K562 (cell line): Measurements from ENCODE around the gene DRD2. TPM values are rescaled to one million over a fixed set of nuclear protein-coding genes. Genes with fewer than 3 reads are reported as not detected.

Source experiments
- ATAC-seq: fragments of 200-7000 bp; cut with Tn5 transposase; 3 replicates; pipeline ENCODE4 v1.9.1; 2020; ENCODE audit warnings: moderate library complexity
- BruUV-seq: library from RNA; stranded (reverse); fragments of 400-500 nt; replicated peaks from 2 replicates; lab custom pipeline; 2021; lab: Mats Ljungman, UMichigan
- CTCF ChIA-PET: fragments of 300-600 bp; formaldehyde crosslinking; extraction: SDS; loops from one replicate; lab custom pipeline; 2021; ENCODE audit warnings: low intra/inter-chr PET ratio; lab: Yijun Ruan, JAX
- POLR2A ChIA-PET: fragments of 300-600, 350-650 bp; sonication (Branson Sonifier 250); formaldehyde crosslinking; extraction: SDS; loops from one replicate; lab custom pipeline; 2021; ENCODE audit warnings: antibody characterized with exemption, inconsistent platforms; lab: Yijun Ruan, JAX
- DNase-seq, 4 experiments: peaks; one replicate each; pipeline versions ENCODE4 v3.0.0 to v3.0.0-alpha.2; 2011 to 2018; ENCODE audit warnings: low spot score in 3 of 4, mixed read lengths in 3 of 4; ENCODE audit errors: extremely low read depth in 1 of 4
- FAIRE-seq: peaks from 2 replicates; lab custom pipeline; 2011; peaks lifted over from hg19 to GRCh38; lab: Jason Lieb, UNC
- H2AFZ ChIP-seq: 2 replicates; pipeline ENCODE4 v1.6.0; 2011; ENCODE audit warnings: low read depth, low read length, control low read depth, inconsistent platforms
- H3K27ac ChIP-seq: fragments of 200-600 bp; 3 replicates; pipeline ENCODE4 v1.8.0; 2011; ENCODE audit warnings: low read depth, mild to moderate bottlenecking, control low read depth, inconsistent platforms, low read length, moderate library complexity, mixed read lengths; ENCODE audit errors: extremely low read depth
- H3K27me3 ChIP-seq, 2 experiments: fragments of 300-600 bp in 1 of 2; 2 replicates in 1 of 2; 3 replicates in 1 of 2; pipeline versions ENCODE4 v1.6.0 to v1.8.0; 2011; ENCODE audit warnings: inconsistent platforms in 2 of 2, low read length in 2 of 2, mild to moderate bottlenecking in 1 of 2, mixed read lengths in 1 of 2, moderate library complexity in 1 of 2; ENCODE audit not compliant: control insufficient read depth in 2 of 2, insufficient read depth in 2 of 2
- H3K36me3 ChIP-seq: fragments of 300-600 bp; 3 replicates; pipeline ENCODE4 v1.8.0; 2011; ENCODE audit warnings: mild to moderate bottlenecking, low read length, inconsistent platforms; ENCODE audit not compliant: control insufficient read depth, insufficient read depth
- H3K4me1 ChIP-seq, 2 experiments: fragments of 200-600 bp in 1 of 2; replicated peaks in 1 of 2; 2 replicates in 1 of 2; 3 replicates in 1 of 2; pipeline versions ENCODE4 v1.5.1 to v1.8.0; 2011; ENCODE audit warnings: inconsistent platforms in 2 of 2, low read length in 2 of 2, mild to moderate bottlenecking in 1 of 2, mixed read lengths in 1 of 2, moderate library complexity in 1 of 2; ENCODE audit not compliant: control insufficient read depth in 2 of 2, insufficient read depth in 2 of 2
- H3K4me2 ChIP-seq: 2 replicates; pipeline ENCODE4 v1.6.1; 2011; ENCODE audit warnings: low read length, control low read depth, inconsistent platforms, mixed read lengths; ENCODE audit not compliant: insufficient read depth
- H3K4me3 ChIP-seq: fragments of 200-600 bp; sonication (generic), shearing (Covaris generic); 2 replicates; pipeline ENCODE4 v1.5.1; 2016; ENCODE audit warnings: control low read depth, inconsistent platforms
- H3K79me2 ChIP-seq: fragments of 200-600 bp; 3 replicates; pipeline ENCODE4 v1.8.0; 2011; ENCODE audit warnings: low read length, inconsistent platforms; ENCODE audit not compliant: control insufficient read depth, insufficient read depth
- H3K9ac ChIP-seq, 2 experiments: 2 replicates each; pipeline versions ENCODE4 v1.6.0 to v1.6.1; 2011; ENCODE audit warnings: low read depth in 2 of 2, low read length in 2 of 2, control low read depth in 1 of 2, inconsistent platforms in 1 of 2, mild to moderate bottlenecking in 1 of 2, mixed read lengths in 1 of 2; ENCODE audit not compliant: insufficient read depth in 1 of 2
- H3K9me1 ChIP-seq: one replicate; pipeline ENCODE4 v1.6.0; 2011; ENCODE audit warnings: inconsistent platforms, mild to moderate bottlenecking, low read length, moderate library complexity; ENCODE audit not compliant: control insufficient read depth, insufficient read depth
- H3K9me3 ChIP-seq: replicated peaks from 2 replicates; pipeline ENCODE4 v1.5.1; 2011; ENCODE audit warnings: low read depth, low read length, inconsistent platforms; ENCODE audit not compliant: control insufficient read depth, insufficient read depth
- H4K20me1 ChIP-seq: replicated peaks from 2 replicates; pipeline ENCODE4 v1.6.1; 2011; ENCODE audit warnings: low read length, inconsistent platforms, mixed read lengths; ENCODE audit not compliant: control insufficient read depth, insufficient read depth
- CAMTA2 ChIP-seq: fragments of 250-450 bp; sonication (Bioruptor Pico); conservative IDR thresholded peaks from 2 replicates; pipeline ENCODE4 v1.5.1; 2022
- CTBP1 ChIP-seq: fragments of 450-650 bp; IDR thresholded peaks from 2 replicates; pipeline ENCODE4 v1.6.1; 2016; ENCODE audit warnings: borderline replicate concordance
- GTF3C2 ChIP-seq: IDR thresholded peaks from 3 replicates; pipeline ENCODE4 v1.6.1; 2011; ENCODE audit warnings: borderline replicate concordance, mild to moderate bottlenecking, moderate library complexity; ENCODE audit not compliant: insufficient read length; ENCODE audit errors: extremely low read depth
- ILK ChIP-seq: fragments of 450-650 bp; IDR thresholded peaks from 2 replicates; pipeline ENCODE4 v1.6.1; 2016; ENCODE audit warnings: missing genetic modification characterization, low read depth, mild to moderate bottlenecking, missing compliant biosample characterization, moderate library complexity, borderline replicate concordance
- LARP7 ChIP-seq: fragments of 450-650 bp; IDR thresholded peaks from 2 replicates; pipeline ENCODE4 v1.6.1; 2016
- NFIX ChIP-seq: fragments of 250-450 bp; sonication (Bioruptor Pico); IDR thresholded peaks from 2 replicates; pipeline ENCODE4 v1.4.0; 2020; ENCODE audit warnings: low read depth, mild to moderate bottlenecking, moderate library complexity
- NR4A1 ChIP-seq, 2 experiments: fragments of 250-450 bp in 1 of 2; fragments of 450-650 bp in 1 of 2; sonication (Bioruptor Pico) in 1 of 2; IDR thresholded peaks; 2 replicates each; pipeline versions ENCODE4 v1.4.0 to v1.6.1; 2016 to 2020; ENCODE audit warnings: mild to moderate bottlenecking in 2 of 2, missing compliant biosample characterization in 1 of 2, missing genetic modification characterization in 1 of 2, moderate library complexity in 1 of 2
- PTBP1 ChIP-seq: fragments of 200-400 bp; formaldehyde crosslinking; IDR thresholded peaks from 2 replicates; pipeline ENCODE4 v1.6.1; 2017; ENCODE audit warnings: low read depth, low read length
- SLC30A9 ChIP-seq: fragments of 250-450 bp; sonication (Bioruptor Pico); IDR thresholded peaks from 2 replicates; pipeline ENCODE4 v1.8.0; 2022; ENCODE audit warnings: mild to moderate bottlenecking, moderate library complexity
- SMARCE1 ChIP-seq: fragments of 450-650 bp; IDR thresholded peaks from 2 replicates; pipeline ENCODE4 v1.7.1; 2016; ENCODE audit warnings: mild to moderate bottlenecking
- TCF7 ChIP-seq: sonication (generic); IDR thresholded peaks from 2 replicates; pipeline ENCODE4 v1.6.1; 2016; ENCODE audit warnings: antibody characterized with exemption, borderline replicate concordance
- TGIF2 ChIP-seq: sonication (generic); formaldehyde crosslinking; IDR thresholded peaks from 2 replicates; pipeline ENCODE4 v1.8.1; 2022; ENCODE audit warnings: mild to moderate bottlenecking, missing genetic modification reagents, moderate library complexity
- YBX1 ChIP-seq: fragments of 450-650 bp; IDR thresholded peaks from 2 replicates; pipeline ENCODE4 v1.7.1; 2016; ENCODE audit warnings: mild to moderate bottlenecking
- ZC3H11A ChIP-seq: IDR thresholded peaks from 2 replicates; pipeline ENCODE4 v1.6.1; 2012; ENCODE audit warnings: low read depth, low read length, improper control_type of control experiment
- ZEB2 ChIP-seq: fragments of 450-650 bp; IDR thresholded peaks from 2 replicates; pipeline ENCODE4 v1.6.1; 2016
- ZNF518B ChIP-seq: fragments of 250-450 bp; sonication (Bioruptor Pico); IDR thresholded peaks from 2 replicates; pipeline ENCODE4 v1.5.0; 2021; ENCODE audit warnings: mild to moderate bottlenecking, moderate library complexity
- WGBS: fragments of 100-300 bp; shearing (Covaris generic); methylation state at CpG from one replicate; pipeline ENCODE4 v1.1.6; 2016; ENCODE audit warnings: low coverage, mixed read lengths; ENCODE audit not compliant: insufficient coverage; ENCODE audit errors: missing lambda C conversion rate; 5-methylcytosine and 5-hydroxymethylcytosine counted together
- in situ Hi-C: fragments of 300-500 bp; cut with MboI; formaldehyde crosslinking; loops from 4 replicates; pipeline ENCODE4 v1.15.0; 2018; ENCODE audit warnings: inconsistent platforms, mixed read lengths
- intact Hi-C: fragments of 100-400 bp; cut with micrococcal nuclease; formaldehyde crosslinking; loops from 2 replicates; pipeline ENCODE4 v1.14.2; 2022
- polyA plus RNA-seq, 8 experiments: library from polyadenylated mRNA; depleted of rRNA in 4 of 8; stranded (reverse) in 5 of 8; unstranded in 3 of 8; fragments of >200 nt; fragmentation: Nextera tagmentation in 2 of 8; fragmentation: Illumina TruSeq in 1 of 8; extraction: Ambion mirVana in 2 of 8; extraction: Trizol in 1 of 8; gene quantifications; 2 replicates each; pipeline versions ENCODE4 v1.2.1 to v1.2.3, GENCODE V29; 2011 to 2014; ENCODE audit warnings: inconsistent platforms in 1 of 8, missing spikeins in 1 of 8
- total RNA-seq, 7 experiments: library from RNA; depleted of rRNA in 6 of 7; stranded (reverse); fragments of >200 nt in 6 of 7; fragmentation: Illumina TruSeq in 2 of 7; extraction: Trizol in 2 of 7; gene quantifications; 2 replicates each; pipeline versions ENCODE4 v1.2.1 to v1.2.3, GENCODE V29; 2011 to 2021; ENCODE audit warnings: low replicate concordance in 1 of 7

DRD2 gene
- total and polyA plus RNA-seq, 9 of the 15 experiments (the other 6 are each of a cell fraction or from before 2014, with no cell fraction given), result not detected

- TF ChIP-seq NR4A1 (CRISPR knock-in tag; IDR thresholded peaks at IDR 0.05), result no peak
- TF ChIP-seq NR4A1 (tag; IDR thresholded peaks at IDR 0.05), result no peak
- TF ChIP-seq ZNF518B (CRISPR knock-in tag), result no peak
- TF ChIP-seq ILK, result no peak
- TF ChIP-seq SMARCE1, result no peak
- no peak for TF ChIP-seq TCF7
Observed at GRCh38 chr11:113461639-113462038, 13.6 kb downstream of the DRD2 start (continued).

GRCh38 chr11:113460469-113460868 lies 14.7 kb downstream of the DRD2 start:
- FAIRE-seq, result no peak
- no peak overlapping the region for H3K27ac ChIP-seq
- no peaks in the 10 kb centered on the region; the same call in 1 of the 2 replicates for H4K20me1 ChIP-seq
- H3K9ac ChIP-seq, result no peak overlapping the region
- in situ Hi-C loops (no loop called here), intact Hi-C loops (no loop called here)
- no peaks in the 10 kb centered on the region for H3K79me2 ChIP-seq
- peaks cover 0 to 21% of the 10 kb centered on the region in 2 experiments; a peak in 2 of 5 replicates for H3K27me3 ChIP-seq
- no peak for ATAC-seq
- no peak for DNase-seq
- POLR2A ChIA-PET, result interaction anchor here (1.1 kb wide), 1 partner anchor 17 kb away, joined by 3 read pairs; no protein-coding TSS in a partner anchor
- H3K4me3 ChIP-seq, result no peak overlapping the region
- no peaks in the 10 kb centered on the region for H3K9me3 ChIP-seq
- CTCF ChIA-PET, result no interaction called here
- no peaks in the 10 kb centered on the region for H3K4me1 ChIP-seq
- H3K36me3 ChIP-seq, result no peaks in the 10 kb centered on the region
- 0% methylated on average over 3 of the region's 3 CpGs for WGBS
- no peaks in the 10 kb centered on the region for H3K9me1 ChIP-seq
- no TSS peak for BruUV-seq
- H2AFZ ChIP-seq, result no peak overlapping the region
- H3K4me2 ChIP-seq, result no peak overlapping the region
- no peak for TF ChIP-seq GTF3C2
- no peak for TF ChIP-seq CAMTA2 (CRISPR knock-in tag)
- TF ChIP-seq ZC3H11A, result no peak
- TF ChIP-seq CTBP1, result no peak
- no peak for TF ChIP-seq NFIX
- no peak for TF ChIP-seq YBX1
- no peak for TF ChIP-seq ZEB2
- TF ChIP-seq LARP7, result no peak
- TF ChIP-seq TGIF2 (CRISPR knock-in tag), result no peak
- TF ChIP-seq PTBP1, result no peak
- TF ChIP-seq SLC30A9 (CRISPR knock-in tag), result no peak
